Esophagus squamous epithelium (tissue), 5 donors: ENCODE results near the gene MBNL2. TPM values are rescaled to one million over a fixed set of nuclear protein-coding genes. Genes with fewer than 3 reads are reported as not detected.

Source experiments
- DNase-seq: peaks from one replicate; lab custom pipeline; 2025; lab: John Stamatoyannopoulos, UW
- H3K27ac ChIP-seq, 4 donors: fragments of 200-600 bp; sonication (generic); one replicate each; pipeline ENCODE4 v1.5.1; 2016 to 2019; ENCODE audit warnings: mild to moderate bottlenecking in 1 of 4
- H3K27me3 ChIP-seq, 4 donors: fragments of 200-600 bp; sonication (generic); 1 replicate in 3 of 4; 2 replicates in 1 of 4; pipeline versions ENCODE4 v1.5.1 to v1.6.0; 2017 to 2021; ENCODE audit warnings: antibody characterized with exemption in 1 of 4
- H3K36me3 ChIP-seq, 3 donors: fragments of 200-600 bp; sonication (generic); one replicate each; pipeline ENCODE4 v1.5.1; 2016 to 2019
- H3K4me1 ChIP-seq, 3 donors: fragments of 200-600 bp; sonication (generic); one replicate each; pipeline ENCODE4 v1.5.1; 2017 to 2019
- H3K4me3 ChIP-seq, 4 donors: fragments of 200-600 bp; sonication (generic); 1 replicate in 3 of 4; 2 replicates in 1 of 4; pipeline ENCODE4 v1.5.1; 2016 to 2019; ENCODE audit warnings: mild to moderate bottlenecking in 2 of 4, moderate library complexity in 1 of 4
- H3K9me3 ChIP-seq, 3 donors: fragments of 200-600 bp; sonication (generic); one replicate each; pipeline ENCODE4 v1.5.1; 2016 to 2019
- POLR2A ChIP-seq, 4 donors: fragments of 450-650 bp; IDR thresholded peaks; one replicate each; pipeline ENCODE4 v1.6.1; 2017; ENCODE audit warnings: antibody characterized with exemption in 4 of 4, mild to moderate bottlenecking in 4 of 4, moderate library complexity in 3 of 4
- WGBS, 2 donors: methylation state at CpG; one replicate each; pipeline ENCODE4 v1.1.5; 2018; 5-methylcytosine and 5-hydroxymethylcytosine counted together
- intact Hi-C: fragments of 100-400 bp; cut with DNase I; formaldehyde crosslinking; loops from one replicate; pipeline ENCODE4 v1.15.0; 2022
- total RNA-seq, 4 donors: library from RNA; depleted of rRNA; stranded (reverse); fragments of >200 nt; gene quantifications; one replicate each; pipeline ENCODE4 v1.1.0, GENCODE V29; 2016
- TF ChIP-seq, protein P1 (sequence below), 6 experiments: fragments of 450-650 bp in 4 of 6; fragments of 200-600 bp in 2 of 6; sonication (generic) in 2 of 6; IDR thresholded peaks; one replicate each; pipeline ENCODE4 v1.5.1; 2016 to 2019; ENCODE audit warnings: antibody characterized with exemption in 6 of 6, mild to moderate bottlenecking in 4 of 6, moderate library complexity in 4 of 6
- donor health status: DM: yes; HTN: yes; CAD: no.

Gene MBNL2
- total RNA-seq, 4 donors from 2014 or later, result 18.3 to 58.7 (median 29.7) TPM

DNA sequence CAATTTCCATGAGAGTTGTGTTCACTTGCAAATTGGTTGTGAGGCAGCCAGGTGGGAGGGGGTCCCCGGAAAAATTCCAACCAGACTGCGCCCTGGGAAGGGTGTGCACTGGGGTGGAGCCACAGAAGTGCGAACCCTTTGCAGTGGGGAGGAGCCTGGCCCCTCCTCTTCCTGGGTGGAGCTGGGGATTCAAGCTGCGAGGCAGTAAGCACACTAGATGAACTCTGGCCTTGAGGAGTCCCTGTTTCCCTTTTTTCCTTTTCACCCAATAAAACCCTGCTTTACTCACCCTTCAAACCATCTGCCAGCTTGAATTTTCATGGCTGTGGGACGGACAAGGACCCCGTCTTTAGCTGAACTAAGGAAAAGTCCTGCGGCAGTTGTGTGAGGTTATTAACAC lies 31.0 kb upstream of the MBNL2 start:
- H3K9me3 ChIP-seq, result no peaks in the 10 kb centered on the region
- DNase-seq, result no peak
- H3K4me1 ChIP-seq, result no peaks in the 10 kb centered on the region
- H3K4me3 ChIP-seq, result no peak overlapping the region
- H3K27me3 ChIP-seq, result no peaks in the 10 kb centered on the region
- no peak for TF ChIP-seq POLR2A (IDR thresholded peaks at IDR 0.05)
- TF ChIP-seq, protein P1, sequence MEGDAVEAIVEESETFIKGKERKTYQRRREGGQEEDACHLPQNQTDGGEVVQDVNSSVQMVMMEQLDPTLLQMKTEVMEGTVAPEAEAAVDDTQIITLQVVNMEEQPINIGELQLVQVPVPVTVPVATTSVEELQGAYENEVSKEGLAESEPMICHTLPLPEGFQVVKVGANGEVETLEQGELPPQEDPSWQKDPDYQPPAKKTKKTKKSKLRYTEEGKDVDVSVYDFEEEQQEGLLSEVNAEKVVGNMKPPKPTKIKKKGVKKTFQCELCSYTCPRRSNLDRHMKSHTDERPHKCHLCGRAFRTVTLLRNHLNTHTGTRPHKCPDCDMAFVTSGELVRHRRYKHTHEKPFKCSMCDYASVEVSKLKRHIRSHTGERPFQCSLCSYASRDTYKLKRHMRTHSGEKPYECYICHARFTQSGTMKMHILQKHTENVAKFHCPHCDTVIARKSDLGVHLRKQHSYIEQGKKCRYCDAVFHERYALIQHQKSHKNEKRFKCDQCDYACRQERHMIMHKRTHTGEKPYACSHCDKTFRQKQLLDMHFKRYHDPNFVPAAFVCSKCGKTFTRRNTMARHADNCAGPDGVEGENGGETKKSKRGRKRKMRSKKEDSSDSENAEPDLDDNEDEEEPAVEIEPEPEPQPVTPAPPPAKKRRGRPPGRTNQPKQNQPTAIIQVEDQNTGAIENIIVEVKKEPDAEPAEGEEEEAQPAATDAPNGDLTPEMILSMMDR (IDR thresholded peaks at IDR 0.05), result no peak
- intact Hi-C loops, result no loop called here
- no peak overlapping the region for H3K27ac ChIP-seq
- WGBS, 2 donors, result 65 to 84% methylated on average over 7 of the region's 7 CpGs
- no peaks in the 10 kb centered on the region for H3K36me3 ChIP-seq

DNA sequence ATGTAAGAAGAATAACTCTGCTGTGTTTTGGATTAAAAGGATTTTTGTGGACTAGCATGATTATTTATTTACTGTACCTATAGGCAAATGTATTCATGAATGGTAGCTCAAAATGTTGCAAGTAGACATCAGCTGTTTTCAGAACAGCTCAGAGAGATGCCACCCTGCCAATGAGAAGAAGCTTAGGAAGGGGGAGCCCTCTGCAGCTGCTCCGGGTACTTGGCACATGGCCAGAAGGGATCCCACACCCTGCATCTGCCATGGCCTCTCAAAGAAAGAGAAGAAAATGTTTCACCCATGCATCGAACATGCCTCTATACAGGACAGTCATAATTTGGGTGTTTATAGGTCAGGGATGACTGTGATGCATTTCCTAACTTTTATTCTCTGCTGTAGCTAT lies 30.5 kb upstream of the MBNL2 start:
- Histone ChIP-seq H3K27me3 (no peaks in the 10 kb centered on the region), H3K27ac (no peak overlapping the region), H3K36me3 (no peaks in the 10 kb centered on the region), H3K4me3 (no peak overlapping the region), H3K4me1 (no peaks in the 10 kb centered on the region), H3K9me3 (no peaks in the 10 kb centered on the region)
- no peak for TF ChIP-seq POLR2A (IDR thresholded peaks at IDR 0.05)
- TF ChIP-seq, protein P1 (IDR thresholded peaks at IDR 0.05), result no peak
- DNase-seq, result no peak
- 36 to 38% methylated on average over 2 of the region's 2 CpGs for WGBS, 2 donors
- intact Hi-C loops, result no loop called here

DNA sequence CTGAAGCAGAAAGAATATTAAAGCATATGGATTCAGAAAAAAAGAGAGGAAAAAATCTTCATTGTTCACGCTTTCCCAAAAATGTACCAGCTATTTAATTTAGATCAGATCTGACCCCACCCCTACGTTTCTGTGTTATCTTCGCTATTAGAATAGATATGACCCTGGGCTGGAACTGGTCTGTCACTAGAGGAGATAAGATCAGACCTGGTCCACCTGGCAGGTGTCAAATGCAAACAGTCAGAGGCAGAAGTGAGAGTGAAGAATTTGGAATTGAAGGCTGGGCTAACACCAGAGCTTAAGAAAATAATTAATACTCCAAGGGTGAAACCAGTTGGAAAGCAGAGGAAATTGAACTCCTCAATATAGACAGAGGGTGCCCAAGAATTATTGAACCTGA lies 30.0 kb upstream of the MBNL2 start:
- intact Hi-C loops, result no loop called here
- no peak for DNase-seq
- H3K27ac ChIP-seq, result no peak overlapping the region
- 85 to 95% methylated on average over 3 of the region's 3 CpGs for WGBS, 2 donors
- TF ChIP-seq, protein P1 (IDR thresholded peaks at IDR 0.05), result no peak
- no peak for TF ChIP-seq POLR2A (IDR thresholded peaks at IDR 0.05)
- no peaks in the 10 kb centered on the region for H3K36me3 ChIP-seq
- H3K4me1 ChIP-seq, result no peaks in the 10 kb centered on the region
- H3K27me3 ChIP-seq, result no peaks in the 10 kb centered on the region
- H3K4me3 ChIP-seq, result no peak overlapping the region
- H3K9me3 ChIP-seq, result no peaks in the 10 kb centered on the region

DNA sequence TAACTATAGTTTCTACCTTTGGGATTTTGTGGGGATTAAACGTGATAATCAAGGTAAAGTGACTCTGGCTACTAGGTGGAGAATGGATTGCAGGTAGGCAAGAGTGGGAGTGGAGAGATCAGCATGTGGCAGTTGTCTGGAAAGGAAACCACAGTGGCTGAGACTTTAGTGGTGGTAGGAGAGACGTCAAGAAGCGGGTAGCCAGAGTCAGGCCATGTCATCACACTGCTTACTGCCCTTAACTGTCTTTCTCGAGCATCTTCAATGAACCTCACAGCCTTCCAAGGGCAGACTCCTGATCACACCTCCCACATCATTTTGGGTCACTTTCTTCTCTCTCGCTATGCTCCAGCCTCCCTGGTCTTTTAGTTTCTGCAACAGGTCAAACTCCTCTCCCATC lies 28.6 kb upstream of the MBNL2 start:
- no peak for DNase-seq
- TF ChIP-seq POLR2A (IDR thresholded peaks at IDR 0.05), result no peak
- TF ChIP-seq, protein P1 (IDR thresholded peaks at IDR 0.05), result no peak
- no peaks in the 10 kb centered on the region for H3K36me3 ChIP-seq
- no peaks in the 10 kb centered on the region for H3K4me1 ChIP-seq
- intact Hi-C loops, result no loop called here
- 82 to 87% methylated on average over 5 of the region's 5 CpGs for WGBS, 2 donors
- H3K27me3 ChIP-seq, result no peaks in the 10 kb centered on the region
- H3K27ac ChIP-seq, result no peak overlapping the region
- no peaks in the 10 kb centered on the region for H3K9me3 ChIP-seq
- no peak overlapping the region for H3K4me3 ChIP-seq

DNA sequence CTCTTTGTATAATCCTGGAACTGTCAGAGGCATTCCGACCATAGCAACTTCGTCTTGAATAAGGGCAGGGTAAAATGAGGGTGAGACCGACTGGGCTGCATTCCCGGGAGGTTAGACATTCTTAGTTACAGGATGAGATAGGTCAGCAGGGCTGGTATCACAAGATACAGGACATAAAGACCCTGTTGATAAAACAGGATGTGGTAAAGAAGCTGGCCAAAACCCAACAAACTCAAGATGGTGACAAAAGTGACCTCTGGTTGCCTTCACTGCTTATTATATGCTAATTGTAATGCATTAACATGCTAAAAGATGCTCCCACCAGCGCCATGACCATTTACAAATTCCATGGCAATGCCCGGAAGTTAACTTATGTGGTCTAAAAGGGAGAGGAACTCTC lies 27.7 kb upstream of the MBNL2 start:
- 60 to 64% methylated on average over 6 of the region's 6 CpGs for WGBS, 2 donors
- TF ChIP-seq, protein P1 (IDR thresholded peaks at IDR 0.05), result no peak
- no peak for TF ChIP-seq POLR2A (IDR thresholded peaks at IDR 0.05)
- H3K4me3 ChIP-seq, result no peak overlapping the region
- H3K9me3 ChIP-seq, result no peaks in the 10 kb centered on the region
- DNase-seq, result no peak
- H3K27me3 ChIP-seq, result no peaks in the 10 kb centered on the region
- H3K27ac ChIP-seq, result no peak overlapping the region
- intact Hi-C loops, result no loop called here
- H3K4me1 ChIP-seq, result no peaks in the 10 kb centered on the region
- H3K36me3 ChIP-seq, result no peaks in the 10 kb centered on the region
